GM21526 (cell line): ENCODE data around the gene SLC13A5.

Source experiments
- ATAC-seq: cut with Tn5 transposase; IDR thresholded peaks from one replicate; pipeline ENCODE4 v1.9.1; 2021; ENCODE audit warnings: moderate library complexity; ENCODE audit not compliant: unreplicated experiment, low FRiP score

SLC13A5 gene

GRCh38 chr17:6684881-6685767, 28.0 kb downstream of the SLC13A5 start:
- no peak for ATAC-seq

DNA sequence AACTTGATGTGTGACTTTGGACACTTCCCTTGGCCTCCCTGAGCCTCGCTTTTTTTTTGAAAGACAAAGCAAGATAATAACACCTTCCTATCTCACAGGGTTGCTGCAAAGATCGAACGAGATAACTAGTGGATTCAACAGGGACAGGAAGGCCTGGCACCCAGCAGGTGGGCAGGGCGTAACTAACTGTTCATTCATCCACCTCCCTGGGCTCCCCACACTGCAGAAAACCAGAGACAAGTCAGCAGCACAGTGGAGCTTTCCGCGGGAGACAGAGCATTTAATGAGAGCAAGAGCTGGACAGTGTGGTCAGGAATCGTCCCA, 28.7 kb downstream of the SLC13A5 start:
- no peak for ATAC-seq

GRCh38 chr17:6683730-6684459, 29.3 kb downstream of the SLC13A5 start:
- ATAC-seq: no peak

DNA sequence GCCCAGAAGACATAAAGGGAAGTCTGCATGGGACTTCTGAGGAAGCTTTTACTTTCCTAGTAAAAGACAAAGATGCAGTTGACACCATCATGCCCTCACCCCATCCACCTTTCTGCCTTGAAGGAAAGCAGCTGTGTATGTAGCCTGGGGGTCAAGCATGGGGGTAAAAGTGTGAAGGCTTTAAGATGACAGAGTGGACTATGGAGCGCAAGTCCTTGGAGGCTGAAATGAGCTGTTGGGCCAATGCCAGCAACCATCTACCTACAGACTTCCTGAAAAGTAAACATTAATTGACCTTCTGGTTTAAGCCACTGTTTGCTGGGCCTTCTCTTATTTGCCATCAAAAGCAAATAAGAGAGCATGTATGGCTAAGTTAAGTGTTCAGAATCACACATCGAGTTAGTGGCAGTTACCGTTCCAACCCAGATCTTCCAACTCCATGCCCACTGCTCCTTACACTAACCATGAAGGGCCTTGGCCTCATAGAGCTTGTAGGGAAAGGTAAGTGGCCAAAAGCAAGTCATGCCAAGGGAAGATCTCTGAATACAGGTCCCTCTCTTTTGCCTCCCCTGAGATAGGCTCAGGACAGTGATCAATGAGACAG, 30.0 kb downstream of the SLC13A5 start:
- ATAC-seq: no peak

- no peak for ATAC-seq
Observed at GRCh38 chr17:6682339-6682738, 30.8 kb downstream of the SLC13A5 start.

- ATAC-seq: no peak
Observed at GRCh38 chr17:6681671-6682070, 31.5 kb downstream of the SLC13A5 start.

- ATAC-seq: no peak
Observed at GRCh38 chr17:6681176-6681575, 32.0 kb downstream of the SLC13A5 start.

GRCh38 chr17:6679241-6679640, 33.9 kb downstream of the SLC13A5 start:
- no peak for ATAC-seq

- ATAC-seq: no peak
Observed at GRCh38 chr17:6677946-6678345, 35.2 kb downstream of the SLC13A5 start.

DNA sequence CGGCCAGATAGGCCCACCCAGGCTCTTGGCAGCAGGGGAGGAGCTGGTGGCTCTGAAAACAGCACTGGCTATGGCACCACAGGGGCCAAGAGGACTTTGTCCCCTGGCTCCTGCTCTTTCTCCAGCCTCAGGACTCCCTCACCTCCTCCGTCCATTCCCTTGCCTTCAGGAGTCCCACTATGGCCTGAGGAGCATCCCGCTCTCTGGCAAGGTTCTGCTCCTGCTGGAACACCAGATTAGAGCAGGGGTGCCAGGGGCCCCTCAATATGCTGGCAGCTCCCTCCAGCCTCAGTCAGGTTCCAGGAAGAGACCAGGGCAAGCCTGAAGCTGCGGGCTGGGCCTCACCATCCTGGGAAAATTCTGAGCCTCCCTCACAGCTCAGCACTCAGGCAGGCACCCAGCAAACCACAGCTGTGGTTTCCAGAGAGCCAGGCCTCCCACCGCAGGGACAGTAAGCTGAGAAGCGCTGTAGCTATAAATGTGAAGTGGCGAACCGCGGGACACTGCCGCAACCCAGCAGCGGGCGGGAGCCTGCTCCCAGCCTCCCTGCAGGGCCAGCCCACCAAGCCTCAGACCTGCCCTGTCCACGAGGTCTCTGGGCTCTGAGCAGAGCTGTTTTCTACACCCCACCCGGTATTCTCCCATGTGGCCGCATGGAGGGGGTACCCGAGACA, 35.9 kb downstream of the SLC13A5 start:
- ATAC-seq: no peak

DNA sequence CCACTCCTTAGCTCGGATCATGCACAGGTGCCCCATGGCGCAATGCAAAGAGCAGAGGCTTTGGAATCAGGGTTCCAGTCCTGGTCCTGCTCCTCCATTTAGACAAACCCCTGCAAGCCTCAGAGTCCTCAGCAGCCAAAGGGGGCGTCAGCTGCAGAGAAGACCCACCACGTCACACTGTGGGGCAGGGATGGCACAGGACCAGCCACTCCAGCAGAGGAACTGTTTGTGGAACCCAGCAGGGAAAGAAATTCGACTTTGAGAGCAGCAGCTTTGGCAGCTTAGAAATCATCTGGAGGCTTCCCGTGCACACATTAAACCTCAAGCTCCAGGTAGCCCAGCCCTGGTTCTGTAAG, 36.4 kb downstream of the SLC13A5 start:
- ATAC-seq: no peak

- ATAC-seq: no peak
Observed at GRCh38 chr17:6675201-6675825, 37.9 kb downstream of the SLC13A5 start.

DNA sequence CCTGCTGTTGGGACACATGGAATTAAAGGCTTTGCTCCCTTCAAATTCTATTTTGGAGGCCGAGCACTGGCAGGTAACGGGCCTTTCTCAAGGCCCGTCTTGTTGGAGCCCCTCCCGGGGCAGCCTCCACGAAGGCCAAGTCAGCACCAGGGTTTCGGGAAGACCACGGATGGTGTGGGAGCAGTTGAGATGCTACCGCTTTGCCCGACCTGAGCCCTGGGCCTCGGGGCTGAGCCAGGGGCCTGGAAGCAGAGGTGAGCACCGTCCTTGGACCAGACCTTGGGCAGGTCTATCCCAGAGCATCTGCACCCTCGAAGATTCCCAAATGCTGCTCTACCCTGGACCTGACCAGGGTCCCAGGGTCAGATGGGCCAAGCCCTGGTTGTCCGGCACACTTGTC, 38.6 kb downstream of the SLC13A5 start:
- no peak for ATAC-seq

DNA sequence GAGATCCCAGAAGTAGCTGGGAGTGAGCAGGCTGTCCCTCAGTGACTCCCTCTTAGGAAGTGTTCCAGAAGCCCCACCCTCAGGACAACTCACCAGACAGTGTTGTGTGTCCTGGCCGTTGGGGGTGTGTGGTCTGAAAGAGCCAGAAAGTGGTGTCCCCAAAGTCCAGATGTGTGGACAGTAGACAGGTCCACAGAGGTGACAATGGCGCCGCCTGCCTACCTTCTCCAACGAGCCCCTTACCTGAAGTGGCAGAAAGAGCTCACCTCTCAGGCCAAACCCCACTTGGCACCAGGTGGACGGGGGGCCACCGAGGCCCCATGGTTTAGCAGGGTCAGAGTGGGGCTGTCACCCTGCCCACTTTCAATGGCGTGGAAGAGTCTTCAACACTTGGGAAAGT, 41.7 kb downstream of the SLC13A5 start:
- ATAC-seq: no peak

- ATAC-seq: no peak
Observed at GRCh38 chr17:6670999-6671398, 42.2 kb downstream of the SLC13A5 start.

- ATAC-seq: no peak
Observed at GRCh38 chr17:6670571-6670970, 42.6 kb downstream of the SLC13A5 start.

- ATAC-seq: no peak
Observed at GRCh38 chr17:6669479-6670212, 43.5 kb downstream of the SLC13A5 start.

DNA sequence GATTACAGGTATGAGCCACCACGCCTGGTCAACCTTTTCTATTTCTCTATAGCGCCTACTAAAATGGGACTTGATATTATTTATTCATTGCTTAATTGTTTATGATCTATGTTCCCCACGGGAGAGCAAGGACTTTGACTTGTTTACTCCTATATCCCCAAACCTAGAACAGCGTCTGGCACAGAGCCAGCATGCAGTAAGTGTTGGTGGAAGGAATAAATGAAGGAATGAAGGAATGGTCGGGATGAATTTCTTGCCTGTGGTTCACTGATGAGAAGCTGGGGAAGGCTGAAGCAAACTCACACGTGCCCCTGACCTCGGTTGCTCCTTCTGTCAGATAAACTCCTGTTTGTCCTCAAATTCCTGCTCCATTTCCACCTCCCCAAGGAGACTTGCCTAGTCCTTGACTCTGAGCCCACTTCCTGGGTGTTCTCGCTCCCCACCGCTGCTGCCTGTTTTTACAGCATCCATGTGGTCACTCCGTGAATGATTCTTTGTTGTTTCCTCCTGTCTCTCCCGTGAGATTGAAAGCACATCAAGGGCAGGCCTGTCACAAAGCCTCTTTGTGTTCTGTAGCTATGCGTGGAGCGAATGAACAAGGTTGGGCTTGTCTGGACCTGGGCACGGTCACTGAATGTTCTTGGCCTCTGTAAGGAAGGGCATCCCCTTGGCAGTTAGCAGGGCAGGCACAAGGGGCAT, 44.3 kb downstream of the SLC13A5 start:
- no peak for ATAC-seq

- no peak for ATAC-seq
Observed at GRCh38 chr17:6668219-6668618, 45.0 kb downstream of the SLC13A5 start.
